ENCODE measurements around the gene PLXNA4. TPM values are rescaled to one million over a fixed set of nuclear protein-coding genes. Genes with fewer than 3 reads are reported as not detected.

PLXNA4 gene
- total RNA-seq, 1 experiment from 2014 or later, result not detected

- H3K27ac Mint-ChIP-seq (ENCODE audit: low read depth, unreplicated experiment), result no peak overlapping the region
- intact Hi-C loops (cut with micrococcal nuclease), result no loop called here
- H3K4me1 Mint-ChIP-seq (ENCODE audit: insufficient read depth, unreplicated experiment), result peaks cover 9% of the 10 kb centered on the region
Observed at GRCh38 chr7:132618956-132619305, 42.7 kb upstream of the PLXNA4 start.

GRCh38 chr7:132618271-132618955 lies 42.1 kb upstream of the PLXNA4 start:
- peaks cover 37% of the 10 kb centered on the region for H3K27me3 Mint-ChIP-seq (ENCODE audit: insufficient read depth, unreplicated experiment)

More at GRCh38 chr7:132618956-132619305, 42.7 kb upstream of the PLXNA4 start:
- TF ChIP-seq CTCF (IDR thresholded peaks at IDR 0.05; ENCODE audit: unreplicated experiment), result no peak
- no peak overlapping the region for H3K4me3 Mint-ChIP-seq (ENCODE audit: unreplicated experiment)
- peaks cover 34% of the 10 kb centered on the region for H3K27me3 Mint-ChIP-seq (ENCODE audit: insufficient read depth, unreplicated experiment)
- POLR2A ChIA-PET, result no interaction called here
- no peaks in the 10 kb centered on the region for H3K9me3 Mint-ChIP-seq (ENCODE audit: unreplicated experiment)
- CTCF ChIA-PET, result no interaction called here
- peak; percentile 5 for DNase-seq (ENCODE audit: unreplicated experiment)
- BruUV-seq (replicated peaks), result no TSS peak
- H3K36me3 Mint-ChIP-seq (ENCODE audit: insufficient read depth, unreplicated experiment), result no peaks in the 10 kb centered on the region

GRCh38 chr7:132614428-132615318 lies 38.4 kb upstream of the PLXNA4 start:
- H3K9me3 Mint-ChIP-seq (ENCODE audit: unreplicated experiment), result no peaks in the 10 kb centered on the region
- no peak overlapping the region for H3K4me3 Mint-ChIP-seq (ENCODE audit: unreplicated experiment)
- H3K27me3 Mint-ChIP-seq (ENCODE audit: insufficient read depth, unreplicated experiment), result peaks cover 64% of the 10 kb centered on the region
- no peaks in the 10 kb centered on the region for H3K36me3 Mint-ChIP-seq (ENCODE audit: insufficient read depth, unreplicated experiment)
- no peak for DNase-seq (ENCODE audit: unreplicated experiment)
- intact Hi-C loops (cut with micrococcal nuclease), result no loop called here
- POLR2A ChIA-PET, result no interaction called here
- no TSS peak for BruUV-seq (replicated peaks)
- CTCF ChIA-PET, result interaction anchor here (0.6 kb wide), 2 partner anchors 36 to 724 kb away, joined by 3 to 4 read pairs; no protein-coding TSS in a partner anchor
- H3K4me1 Mint-ChIP-seq (ENCODE audit: insufficient read depth, unreplicated experiment), result peaks cover 9% of the 10 kb centered on the region
- no peak for TF ChIP-seq CTCF (IDR thresholded peaks at IDR 0.05; ENCODE audit: unreplicated experiment)
- H3K27ac Mint-ChIP-seq (ENCODE audit: low read depth, unreplicated experiment), result no peak overlapping the region

More at GRCh38 chr7:132618271-132618955, 42.1 kb upstream of the PLXNA4 start:
- POLR2A ChIA-PET, result no interaction called here
- no TSS peak for BruUV-seq (replicated peaks)
- Mint-ChIP-seq H3K4me3 (ENCODE audit: unreplicated experiment) (no peak overlapping the region), H3K36me3 (ENCODE audit: insufficient read depth, unreplicated experiment) (no peaks in the 10 kb centered on the region), H3K27ac (ENCODE audit: low read depth, unreplicated experiment) (no peak overlapping the region), H3K9me3 (ENCODE audit: unreplicated experiment) (no peaks in the 10 kb centered on the region), H3K4me1 (ENCODE audit: insufficient read depth, unreplicated experiment) (peaks cover 9% of the 10 kb centered on the region)
- TF ChIP-seq CTCF (IDR thresholded peaks at IDR 0.05; ENCODE audit: unreplicated experiment), result no peak
- intact Hi-C loops (cut with micrococcal nuclease), result no loop called here
- CTCF ChIA-PET, result interaction anchor here (0.9 kb wide), 1 partner anchor 62 kb away, joined by 3 read pairs; no protein-coding TSS in a partner anchor
- no peak for DNase-seq (ENCODE audit: unreplicated experiment)

GRCh38 chr7:132613737-132614136 lies 37.5 kb upstream of the PLXNA4 start:
- no peaks in the 10 kb centered on the region for H3K36me3 Mint-ChIP-seq (ENCODE audit: insufficient read depth, unreplicated experiment)
- DNase-seq (ENCODE audit: unreplicated experiment), result no peak
- intact Hi-C loops (cut with micrococcal nuclease), result no loop called here
- H3K9me3 Mint-ChIP-seq (ENCODE audit: unreplicated experiment), result no peaks in the 10 kb centered on the region
- BruUV-seq (replicated peaks), result no TSS peak
- ChIA-PET CTCF (interaction anchor here (0.6 kb wide), 2 partner anchors 35 to 724 kb away, joined by 3 to 4 read pairs; no protein-coding TSS in a partner anchor), POLR2A (no interaction called here)
- H3K27me3 Mint-ChIP-seq (ENCODE audit: insufficient read depth, unreplicated experiment), result peaks cover 64% of the 10 kb centered on the region
- peaks cover 9% of the 10 kb centered on the region for H3K4me1 Mint-ChIP-seq (ENCODE audit: insufficient read depth, unreplicated experiment)
- TF ChIP-seq CTCF (IDR thresholded peaks at IDR 0.05; ENCODE audit: unreplicated experiment), result no peak
- no peak overlapping the region for H3K4me3 Mint-ChIP-seq (ENCODE audit: unreplicated experiment)
- no peak overlapping the region for H3K27ac Mint-ChIP-seq (ENCODE audit: low read depth, unreplicated experiment)
